Liver (tissue), 9 donors: ENCODE data around the gene ANTXR1. TPM values are rescaled to one million over a fixed set of nuclear protein-coding genes. Genes with fewer than 3 reads are reported as not detected.

ENCODE experiments used
- DNase-seq: peaks from one replicate; pipeline ENCODE4 v3.0.0-alpha.2; 2017; ENCODE audit warnings: low spot score
- H3K27ac ChIP-seq, 2 donors: one replicate each; pipeline ENCODE4 v1.7.0; 2013; ENCODE audit warnings: inconsistent platforms in 2 of 2, low read length in 2 of 2, control low read depth in 1 of 2, low read depth in 1 of 2, mild to moderate bottlenecking in 1 of 2
- H3K27me3 ChIP-seq, 4 donors: one replicate each; pipeline versions ENCODE4 v1.6.1 to v1.7.0; 2013; ENCODE audit warnings: low read length in 3 of 4, inconsistent platforms in 1 of 4, mild to moderate bottlenecking in 1 of 4, moderate library complexity in 1 of 4; ENCODE audit not compliant: control insufficient read depth in 4 of 4, insufficient read depth in 4 of 4
- H3K36me3 ChIP-seq, 4 donors: one replicate each; pipeline versions ENCODE4 v1.6.1 to v1.7.0; 2013; ENCODE audit warnings: low read length in 3 of 4, mild to moderate bottlenecking in 3 of 4, low read depth in 1 of 4, moderate library complexity in 1 of 4; ENCODE audit not compliant: control insufficient read depth in 4 of 4, insufficient read depth in 3 of 4
- H3K4me1 ChIP-seq, 4 donors: one replicate each; pipeline versions ENCODE4 v1.6.1 to v1.7.0; 2013; ENCODE audit warnings: low read length in 3 of 4, mild to moderate bottlenecking in 3 of 4, moderate library complexity in 1 of 4; ENCODE audit not compliant: control insufficient read depth in 4 of 4, insufficient read depth in 4 of 4
- H3K4me3 ChIP-seq, 3 donors: one replicate each; pipeline versions ENCODE4 v1.6.1 to v1.7.0; 2013; ENCODE audit warnings: low read length in 3 of 3, control low read depth in 1 of 3, low read depth in 1 of 3, mild to moderate bottlenecking in 1 of 3
- H3K9ac ChIP-seq, 2 donors: one replicate each; pipeline ENCODE4 v1.7.0; 2013; ENCODE audit warnings: low read length in 2 of 2, mild to moderate bottlenecking in 2 of 2, moderate library complexity in 2 of 2, control low read depth in 1 of 2, low read depth in 1 of 2
- H3K9me3 ChIP-seq, 4 donors: one replicate each; pipeline versions ENCODE4 v1.6.1 to v1.7.0; 2013; ENCODE audit warnings: low read length in 3 of 4; ENCODE audit not compliant: control insufficient read depth in 4 of 4
- CTCF ChIP-seq: fragments of 150-350 bp; IDR thresholded peaks from 2 replicates; pipeline ENCODE4 v1.5.1; 2017; ENCODE audit warnings: improper control_type of control experiment, low read depth, low read length; ENCODE audit not compliant: missing input control
- EGR1 ChIP-seq, 2 donors: IDR thresholded peaks; 2 replicates each; pipeline ENCODE4 v1.6.1; 2016 to 2018; ENCODE audit warnings: antibody characterized with exemption in 2 of 2, low read depth in 2 of 2
- FOXA2 ChIP-seq: IDR thresholded peaks from 2 replicates; pipeline ENCODE4 v1.6.1; 2016; ENCODE audit warnings: antibody characterized with exemption
- GABPA ChIP-seq, 2 donors: IDR thresholded peaks in 1 of 2; conservative IDR thresholded peaks in 1 of 2; 2 replicates each; pipeline ENCODE4 v1.6.1; 2016; ENCODE audit warnings: antibody characterized with exemption in 2 of 2, mild to moderate bottlenecking in 1 of 2, moderate library complexity in 1 of 2
- HNF4A ChIP-seq, 2 donors: conservative IDR thresholded peaks; 2 replicates each; pipeline ENCODE4 v1.6.1; 2016; ENCODE audit warnings: antibody characterized with exemption in 2 of 2, mild to moderate bottlenecking in 2 of 2
- HNF4G ChIP-seq: IDR thresholded peaks from 2 replicates; pipeline ENCODE4 v1.6.1; 2016; ENCODE audit warnings: antibody characterized with exemption
- JUND ChIP-seq, 2 donors: IDR thresholded peaks; 2 replicates each; pipeline ENCODE4 v1.6.1; 2016; ENCODE audit warnings: antibody characterized with exemption in 2 of 2
- MAX ChIP-seq: IDR thresholded peaks from 2 replicates; pipeline ENCODE4 v1.6.1; 2016; ENCODE audit warnings: antibody characterized with exemption
- NR2F2 ChIP-seq: IDR thresholded peaks from 2 replicates; pipeline ENCODE4 v1.6.1; 2016; ENCODE audit warnings: antibody characterized with exemption
- RAD21 ChIP-seq, 2 donors: IDR thresholded peaks; 2 replicates each; pipeline ENCODE4 v1.6.1; 2016; ENCODE audit warnings: antibody characterized with exemption in 2 of 2, mild to moderate bottlenecking in 2 of 2
- REST ChIP-seq: IDR thresholded peaks from 2 replicates; pipeline ENCODE4 v1.6.1; 2016; ENCODE audit warnings: antibody characterized with exemption, mild to moderate bottlenecking
- RXRA ChIP-seq, 2 donors: IDR thresholded peaks; 2 replicates each; pipeline ENCODE4 v1.6.1; 2017 to 2018; ENCODE audit warnings: antibody characterized with exemption in 2 of 2, mild to moderate bottlenecking in 1 of 2
- YY1 ChIP-seq: IDR thresholded peaks from 2 replicates; pipeline ENCODE4 v1.6.1; 2016; ENCODE audit warnings: antibody characterized with exemption, mild to moderate bottlenecking
- ZBTB33 ChIP-seq: IDR thresholded peaks from 2 replicates; pipeline ENCODE4 v1.6.1; 2016; ENCODE audit warnings: antibody characterized with exemption
- WGBS: extraction: QIAGEN DNeasy Blood & Tissue Kit; methylation state at CpG from one replicate; pipeline ENCODE4 v1.1.7; 2013; 5-methylcytosine and 5-hydroxymethylcytosine counted together
- polyA plus RNA-seq, 2 donors: library from polyadenylated mRNA; stranded (reverse) in 1 of 2; unstranded in 1 of 2; fragments of 200-250 nt in 1 of 2; fragments of >200 nt in 1 of 2; fragmentation: Nextera tagmentation in 1 of 2; extraction: Ambion mirVana in 1 of 2; gene quantifications; one replicate each; pipeline versions ENCODE4 v1.2.1 to v1.2.3, GENCODE V29; 2013 to 2015
- total RNA-seq, 2 donors: library from RNA; depleted of rRNA; stranded (reverse); fragments of >200 nt; gene quantifications; one replicate each; pipeline ENCODE4 v1.2.3, GENCODE V29; 2014
- donor health status: healthy.
- donor health status: healthy.
- donor health status: healthy.
- donor health status: healthy.
- donor health status: healthy.

ANTXR1 gene
- total and polyA plus RNA-seq, 4 donors = 0.60 to 3.6 (median 1.8) TPM

- H3K4me1 ChIP-seq = no peaks in the 10 kb centered on the region
- H3K36me3 ChIP-seq = no peaks in the 10 kb centered on the region
- H3K9ac ChIP-seq = no peak overlapping the region
- no peak for TF ChIP-seq ZBTB33
- no peak for TF ChIP-seq RXRA (IDR thresholded peaks at IDR 0.05)
- no peak for TF ChIP-seq HNF4A (conservative IDR thresholded peaks at IDR 0.05)
- TF ChIP-seq CTCF = no peak
- TF ChIP-seq RAD21 (IDR thresholded peaks at IDR 0.05) = no peak
- no peak for TF ChIP-seq EGR1 (IDR thresholded peaks at IDR 0.05; ENCODE audit: low read depth in 2 of 2)
- no peak for TF ChIP-seq NR2F2
- no peak for TF ChIP-seq JUND (IDR thresholded peaks at IDR 0.05)
- TF ChIP-seq GABPA (IDR thresholded peaks at IDR 0.05 in 1 of 2, conservative IDR thresholded peaks at IDR 0.05 in 1 of 2) = no peak
- peaks cover 0 to 7% (median 2%) of the 10 kb centered on the region in 4 donors for H3K9me3 ChIP-seq
- H3K27me3 ChIP-seq = no peaks in the 10 kb centered on the region
- no peak for DNase-seq
- H3K27ac ChIP-seq = no peak overlapping the region
- 83% methylated on average over 3 of the region's 3 CpGs for WGBS
- no peak overlapping the region for H3K4me3 ChIP-seq
Measured at GRCh38 chr2:69209482-69209881, 196.5 kb downstream of the ANTXR1 start.

GRCh38 chr2:69210385-69210784 lies 197.4 kb downstream of the ANTXR1 start:
- Histone ChIP-seq H3K9ac (no peak overlapping the region), H3K27ac (no peak overlapping the region), H3K4me1 (no peaks in the 10 kb centered on the region), H3K36me3 (no peaks in the 10 kb centered on the region), H3K9me3 (peaks cover 0 to 7% (median 2%) of the 10 kb centered on the region in 4 donors), H3K27me3 (no peaks in the 10 kb centered on the region), H3K4me3 (no peak overlapping the region)
- TF ChIP-seq MAX (no peak), HNF4G (no peak)
- 95% methylated on average over 6 of the region's 6 CpGs for WGBS
- DNase-seq = no peak

- H3K27ac ChIP-seq = no peak overlapping the region
- TF ChIP-seq EGR1 (IDR thresholded peaks at IDR 0.05; ENCODE audit: low read depth in 2 of 2) = no peak
- TF ChIP-seq RXRA (IDR thresholded peaks at IDR 0.05) = no peak
- TF ChIP-seq FOXA2 = no peak
- no peak for TF ChIP-seq REST
- no peak for TF ChIP-seq RAD21 (IDR thresholded peaks at IDR 0.05)
- no peak for TF ChIP-seq JUND (IDR thresholded peaks at IDR 0.05)
- TF ChIP-seq YY1 = no peak
- TF ChIP-seq MAX = no peak
- H3K4me3 ChIP-seq = no peak overlapping the region
- peaks cover 0 to 7% (median 2%) of the 10 kb centered on the region in 4 donors for H3K9me3 ChIP-seq
- H3K4me1 ChIP-seq = no peaks in the 10 kb centered on the region
- DNase-seq = no peak
- no peak overlapping the region for H3K9ac ChIP-seq
- WGBS = 94% methylated on average over 3 of the region's 3 CpGs
- no peaks in the 10 kb centered on the region for H3K36me3 ChIP-seq
- H3K27me3 ChIP-seq = no peaks in the 10 kb centered on the region
Measured at GRCh38 chr2:69211048-69211447, 198.1 kb downstream of the ANTXR1 start.
